SJCRH30 (cell line): Measurements from ENCODE around the gene KLHL14. TPM values are rescaled to one million over a fixed set of nuclear protein-coding genes. Genes with fewer than 3 reads are reported as not detected.

Experiments used
- DNase-seq, 2 experiments: peaks; one replicate each; pipeline ENCODE4 v3.0.0-alpha.2; 2015 to 2020
- H3K27ac ChIP-seq: fragments of 250-450 bp; sonication (Bioruptor Pico); 2 replicates; pipeline ENCODE4 v1.5.1; 2020; ENCODE audit warnings: mild to moderate bottlenecking, moderate library complexity
- H3K27me3 ChIP-seq: fragments of 250-450 bp; sonication (Bioruptor Pico); 2 replicates; pipeline ENCODE4 v1.5.1; 2020; ENCODE audit warnings: mild to moderate bottlenecking, moderate library complexity
- H3K36me3 ChIP-seq: fragments of 250-450 bp; sonication (Bioruptor Pico); 2 replicates; pipeline ENCODE4 v1.5.1; 2020; ENCODE audit warnings: mild to moderate bottlenecking, moderate library complexity
- H3K4me1 ChIP-seq: fragments of 250-450 bp; sonication (Bioruptor Pico); 2 replicates; pipeline ENCODE4 v1.5.1; 2020; ENCODE audit warnings: mild to moderate bottlenecking, moderate library complexity
- H3K4me3 ChIP-seq: fragments of 250-450 bp; sonication (Bioruptor Pico); 2 replicates; pipeline ENCODE4 v1.5.1; 2020; ENCODE audit warnings: mild to moderate bottlenecking, moderate library complexity
- H3K9me3 ChIP-seq: fragments of 250-450 bp; sonication (Bioruptor Pico); replicated peaks from 2 replicates; pipeline ENCODE4 v1.5.1; 2020; ENCODE audit warnings: mild to moderate bottlenecking, moderate library complexity
- total RNA-seq: library from RNA; depleted of rRNA; stranded (reverse); fragments of >200 nt; shearing (Covaris generic); gene quantifications from 2 replicates; pipeline ENCODE4 v1.2.3, GENCODE V29; 2014

Gene KLHL14
- total RNA-seq, 1 experiment from 2014 or later = not detected

- H3K9me3 ChIP-seq = no peaks in the 10 kb centered on the region
- no peak overlapping the region for H3K27ac ChIP-seq
- peak; percentile 12 to 64 for DNase-seq
- no peaks in the 10 kb centered on the region for H3K27me3 ChIP-seq
- no peaks in the 10 kb centered on the region for H3K36me3 ChIP-seq
- no peak overlapping the region for H3K4me3 ChIP-seq
- no peaks in the 10 kb centered on the region for H3K4me1 ChIP-seq
These were observed 58.2 kb downstream of the KLHL14 start for GRCh38 chr18:32714571-32715148.

GRCh38 chr18:32712860-32713259 lies 60.0 kb downstream of the KLHL14 start:
- Histone ChIP-seq H3K27ac (no peak overlapping the region), H3K4me1 (no peaks in the 10 kb centered on the region), H3K36me3 (no peaks in the 10 kb centered on the region), H3K27me3 (no peaks in the 10 kb centered on the region), H3K4me3 (no peak overlapping the region), H3K9me3 (no peaks in the 10 kb centered on the region)
- no peak for DNase-seq

- H3K36me3 ChIP-seq = no peaks in the 10 kb centered on the region
- H3K9me3 ChIP-seq = no peaks in the 10 kb centered on the region
- no peaks in the 10 kb centered on the region for H3K4me1 ChIP-seq
- no peak for DNase-seq
- no peaks in the 10 kb centered on the region for H3K27me3 ChIP-seq
- H3K4me3 ChIP-seq = no peak overlapping the region
- H3K27ac ChIP-seq = no peak overlapping the region
These were observed 61.0 kb downstream of the KLHL14 start for GRCh38 chr18:32711862-32712261.

GRCh38 chr18:32707586-32707985 lies 65.2 kb downstream of the KLHL14 start:
- DNase-seq = no peak
- no peak overlapping the region for H3K27ac ChIP-seq

GRCh38 chr18:32707147-32707546 lies 65.7 kb downstream of the KLHL14 start:
- Histone ChIP-seq H3K4me3 (no peak overlapping the region), H3K9me3 (no peaks in the 10 kb centered on the region), H3K36me3 (no peaks in the 10 kb centered on the region), H3K27ac (no peak overlapping the region), H3K4me1 (no peaks in the 10 kb centered on the region), H3K27me3 (no peaks in the 10 kb centered on the region)
- no peak for DNase-seq

More at GRCh38 chr18:32707586-32707985, 65.2 kb downstream of the KLHL14 start:
- no peaks in the 10 kb centered on the region for H3K36me3 ChIP-seq
- no peaks in the 10 kb centered on the region for H3K27me3 ChIP-seq
- no peaks in the 10 kb centered on the region for H3K9me3 ChIP-seq
- H3K4me1 ChIP-seq = no peaks in the 10 kb centered on the region
- no peak overlapping the region for H3K4me3 ChIP-seq

- Histone ChIP-seq H3K9me3 (no peaks in the 10 kb centered on the region), H3K27ac (no peak overlapping the region), H3K4me3 (no peak overlapping the region), H3K4me1 (0 out of 2 replicates have a peak, but pooled peaks cover 5% of the 10 kb centered on the region), H3K27me3 (no peaks in the 10 kb centered on the region), H3K36me3 (no peaks in the 10 kb centered on the region)
- DNase-seq = peak in 1 of 2 experiments; percentile 1
These were observed 71.5 kb downstream of the KLHL14 start for GRCh38 chr18:32701313-32701712.

GRCh38 chr18:32698153-32698552 lies 74.7 kb downstream of the KLHL14 start:
- no peak overlapping the region; the same call in 1 of the 2 replicates for H3K27ac ChIP-seq
- peaks cover 5% of the 10 kb centered on the region; the same call in 1 of the 2 replicates for H3K4me1 ChIP-seq
- H3K4me3 ChIP-seq = no peak overlapping the region
- H3K9me3 ChIP-seq = no peaks in the 10 kb centered on the region
- H3K27me3 ChIP-seq = no peaks in the 10 kb centered on the region
- no peaks in the 10 kb centered on the region for H3K36me3 ChIP-seq
- DNase-seq = peak in 1 of 2 experiments; percentile 56

- no peak overlapping the region for H3K27ac ChIP-seq
- H3K36me3 ChIP-seq = no peaks in the 10 kb centered on the region
- H3K9me3 ChIP-seq = no peaks in the 10 kb centered on the region
- H3K4me1 ChIP-seq = peaks cover 5% of the 10 kb centered on the region; the same call in 1 of the 2 replicates
- DNase-seq = no peak
- no peaks in the 10 kb centered on the region for H3K27me3 ChIP-seq
- H3K4me3 ChIP-seq = no peak overlapping the region
These were observed 76.4 kb downstream of the KLHL14 start for GRCh38 chr18:32696376-32696775.

GRCh38 chr18:32695534-32695933 lies 77.3 kb downstream of the KLHL14 start:
- DNase-seq = peak in 1 of 2 experiments; percentile 22
- no peaks in the 10 kb centered on the region for H3K36me3 ChIP-seq
- H3K9me3 ChIP-seq = no peaks in the 10 kb centered on the region
- H3K4me3 ChIP-seq = no peak overlapping the region
- no peak overlapping the region for H3K27ac ChIP-seq
- no peaks in the 10 kb centered on the region for H3K27me3 ChIP-seq
- H3K4me1 ChIP-seq = peaks cover 5% of the 10 kb centered on the region; the same call in 1 of the 2 replicates

GRCh38 chr18:32688821-32689220 lies 84.0 kb downstream of the KLHL14 start:
- H3K9me3 ChIP-seq = no peaks in the 10 kb centered on the region
- no peak overlapping the region for H3K4me3 ChIP-seq
- DNase-seq = no peak

GRCh38 chr18:32684940-32685339 lies 87.9 kb downstream of the KLHL14 start:
- Histone ChIP-seq H3K27me3 (no peaks in the 10 kb centered on the region), H3K9me3 (no peaks in the 10 kb centered on the region), H3K4me1 (no peaks in the 10 kb centered on the region), H3K4me3 (no peak overlapping the region), H3K27ac (no peak overlapping the region), H3K36me3 (no peaks in the 10 kb centered on the region)
- DNase-seq = no peak

More at GRCh38 chr18:32688821-32689220, 84.0 kb downstream of the KLHL14 start:
- no peak overlapping the region for H3K27ac ChIP-seq
- H3K36me3 ChIP-seq = no peaks in the 10 kb centered on the region
- no peaks in the 10 kb centered on the region for H3K27me3 ChIP-seq
- no peaks in the 10 kb centered on the region for H3K4me1 ChIP-seq

- Histone ChIP-seq H3K4me3 (no peak overlapping the region), H3K36me3 (no peaks in the 10 kb centered on the region)
- DNase-seq = no peak
These were observed 88.7 kb downstream of the KLHL14 start for GRCh38 chr18:32684096-32684495.

GRCh38 chr18:32683044-32683443 lies 89.8 kb downstream of the KLHL14 start:
- no peaks in the 10 kb centered on the region for H3K4me1 ChIP-seq
- no peak overlapping the region for H3K27ac ChIP-seq
- no peak for DNase-seq
- no peak overlapping the region for H3K4me3 ChIP-seq
- H3K9me3 ChIP-seq = no peaks in the 10 kb centered on the region
- H3K27me3 ChIP-seq = no peaks in the 10 kb centered on the region
- H3K36me3 ChIP-seq = no peaks in the 10 kb centered on the region

More at GRCh38 chr18:32684096-32684495, 88.7 kb downstream of the KLHL14 start:
- H3K27me3 ChIP-seq = no peaks in the 10 kb centered on the region
- no peaks in the 10 kb centered on the region for H3K4me1 ChIP-seq
- H3K27ac ChIP-seq = no peak overlapping the region
- no peaks in the 10 kb centered on the region for H3K9me3 ChIP-seq

GRCh38 chr18:32677578-32677977 lies 95.2 kb downstream of the KLHL14 start:
- no peak overlapping the region for H3K27ac ChIP-seq
- H3K4me3 ChIP-seq = no peak overlapping the region
- no peaks in the 10 kb centered on the region for H3K27me3 ChIP-seq
- no peaks in the 10 kb centered on the region for H3K4me1 ChIP-seq
- no peaks in the 10 kb centered on the region for H3K9me3 ChIP-seq
- no peaks in the 10 kb centered on the region for H3K36me3 ChIP-seq
- DNase-seq = no peak

- DNase-seq = no peak
- H3K9me3 ChIP-seq = no peaks in the 10 kb centered on the region
- H3K4me3 ChIP-seq = no peak overlapping the region
- H3K4me1 ChIP-seq = no peaks in the 10 kb centered on the region
- no peak overlapping the region for H3K27ac ChIP-seq
- no peaks in the 10 kb centered on the region for H3K36me3 ChIP-seq
- H3K27me3 ChIP-seq = no peaks in the 10 kb centered on the region
These were observed 98.3 kb downstream of the KLHL14 start for GRCh38 chr18:32674491-32674890.

- DNase-seq = no peak
- Histone ChIP-seq H3K27ac (no peak overlapping the region), H3K27me3 (no peaks in the 10 kb centered on the region), H3K4me3 (no peak overlapping the region), H3K4me1 (no peaks in the 10 kb centered on the region), H3K36me3 (no peaks in the 10 kb centered on the region), H3K9me3 (no peaks in the 10 kb centered on the region)
These were observed 100.4 kb downstream of the KLHL14 start for GRCh38 chr18:32672398-32672797.
